Measurements from ENCODE around the gene DHDDS. TPM values are rescaled to one million over a fixed set of nuclear protein-coding genes. Genes with fewer than 3 reads are reported as not detected.

The DHDDS gene
- total and polyA plus RNA-seq, 2 of the 13 experiments (the other 11 are each of a cell fraction or from before 2014, with no cell fraction given): 18.9 to 28.3 TPM

- TF ChIP-seq HNF1A (IDR thresholded peaks at IDR 0.05; ENCODE audit: low read depth) (no peak), HNF1A (CRISPR knock-in tag; IDR thresholded peaks at IDR 0.05; ENCODE audit: borderline replicate concordance) (peak; percentile 83; the same call in 1 of the 2 replicates), ZNF484 (CRISPR knock-in tag; IDR thresholded peaks at IDR 0.05; ENCODE audit: borderline replicate concordance, low read depth) (0 out of 2 replicates have a peak, but pooled peaks have one; percentile 69), STAT6 (CRISPR knock-in tag; IDR thresholded peaks at IDR 0.05; ENCODE audit: borderline replicate concordance) (no peak), MBNL3 (CRISPR knock-in tag; conservative IDR thresholded peaks at IDR 0.05) (no peak), ZNF574 (CRISPR knock-in tag; IDR thresholded peaks at IDR 0.05) (peak; percentile 91), RXRA (CRISPR knock-in tag; IDR thresholded peaks at IDR 0.05) (peak; percentile 90), ZNF34 (CRISPR knock-in tag; IDR thresholded peaks at IDR 0.05; ENCODE audit: borderline replicate concordance) (no peak), ZNF205 (CRISPR knock-in tag; IDR thresholded peaks at IDR 0.05) (peak; percentile 93), EEA1 (CRISPR knock-in tag; IDR thresholded peaks at IDR 0.05; ENCODE audit: borderline replicate concordance) (peak; percentile 87; the same call in 1 of the 2 replicates), ZNF672 (CRISPR knock-in tag; IDR thresholded peaks at IDR 0.05) (0 out of 2 replicates have a peak, but pooled peaks have one; percentile 77), ZNF747 (CRISPR knock-in tag; IDR thresholded peaks at IDR 0.05; ENCODE audit: borderline replicate concordance) (peak; percentile 99; the same call in 1 of the 2 replicates), PHF5A (CRISPR knock-in tag; IDR thresholded peaks at IDR 0.05; ENCODE audit: low read depth, unreplicated experiment) (peak; percentile 37), ZNF275 (CRISPR knock-in tag; IDR thresholded peaks at IDR 0.05; ENCODE audit: borderline replicate concordance) (peak; percentile 91), GMEB1 (CRISPR knock-in tag; IDR thresholded peaks at IDR 0.05; ENCODE audit: borderline replicate concordance) (peak; percentile 92)
Measured at GRCh38 chr1:26431979-26432695, at the start of gene DHDDS (continued).
